ENCODE data around the gene SEMA4D. TPM values are rescaled to one million over a fixed set of nuclear protein-coding genes. Genes with fewer than 3 reads are reported as not detected.

The SEMA4D gene
- total RNA-seq, 1 donor = 0.43 TPM

- no peak for DNase-seq (ENCODE audit: low read depth)
- no peak overlapping the region for H3K4me3 ChIP-seq (ENCODE audit: low read depth, low read length)
- TF ChIP-seq CTCF (IDR thresholded peaks at IDR 0.05; ENCODE audit: insufficient read depth, low read depth, low read length) = no peak
Observed at GRCh38 chr9:89457376-89457855, 40.5 kb downstream of the SEMA4D start.

- TF ChIP-seq CTCF (IDR thresholded peaks at IDR 0.05; ENCODE audit: insufficient read depth, low read depth, low read length) = no peak
- DNase-seq (ENCODE audit: low read depth) = no peak
- no peak overlapping the region for H3K4me3 ChIP-seq (ENCODE audit: low read depth, low read length)
Observed at GRCh38 chr9:89455356-89455824, 42.5 kb downstream of the SEMA4D start.

- no peak overlapping the region for H3K4me3 ChIP-seq (ENCODE audit: low read depth, low read length)
- DNase-seq (ENCODE audit: low read depth) = no peak
- no peak for TF ChIP-seq CTCF (IDR thresholded peaks at IDR 0.05; ENCODE audit: insufficient read depth, low read depth, low read length)
Observed at GRCh38 chr9:89454498-89455355, 43.2 kb downstream of the SEMA4D start.

GRCh38 chr9:89453452-89453851 lies 44.5 kb downstream of the SEMA4D start:
- DNase-seq (ENCODE audit: low read depth) = no peak
- H3K4me3 ChIP-seq (ENCODE audit: low read depth, low read length) = no peak overlapping the region
- TF ChIP-seq CTCF (IDR thresholded peaks at IDR 0.05; ENCODE audit: insufficient read depth, low read depth, low read length) = no peak

- DNase-seq (ENCODE audit: low read depth) = no peak
- no peak for TF ChIP-seq CTCF (IDR thresholded peaks at IDR 0.05; ENCODE audit: insufficient read depth, low read depth, low read length)
Observed at GRCh38 chr9:89452561-89452960, 45.4 kb downstream of the SEMA4D start.

GRCh38 chr9:89450213-89450612 lies 47.7 kb downstream of the SEMA4D start:
- DNase-seq (ENCODE audit: low read depth) = no peak
- no peak for TF ChIP-seq CTCF (IDR thresholded peaks at IDR 0.05; ENCODE audit: insufficient read depth, low read depth, low read length)

More at GRCh38 chr9:89452561-89452960, 45.4 kb downstream of the SEMA4D start:
- no peak overlapping the region for H3K4me3 ChIP-seq (ENCODE audit: low read depth, low read length)

More at GRCh38 chr9:89450213-89450612, 47.7 kb downstream of the SEMA4D start:
- no peak overlapping the region for H3K4me3 ChIP-seq (ENCODE audit: low read depth, low read length)

Measured in fibroblast of villous mesenchyme (primary cell).